ENCODE data around the gene UQCC2.

DNA sequence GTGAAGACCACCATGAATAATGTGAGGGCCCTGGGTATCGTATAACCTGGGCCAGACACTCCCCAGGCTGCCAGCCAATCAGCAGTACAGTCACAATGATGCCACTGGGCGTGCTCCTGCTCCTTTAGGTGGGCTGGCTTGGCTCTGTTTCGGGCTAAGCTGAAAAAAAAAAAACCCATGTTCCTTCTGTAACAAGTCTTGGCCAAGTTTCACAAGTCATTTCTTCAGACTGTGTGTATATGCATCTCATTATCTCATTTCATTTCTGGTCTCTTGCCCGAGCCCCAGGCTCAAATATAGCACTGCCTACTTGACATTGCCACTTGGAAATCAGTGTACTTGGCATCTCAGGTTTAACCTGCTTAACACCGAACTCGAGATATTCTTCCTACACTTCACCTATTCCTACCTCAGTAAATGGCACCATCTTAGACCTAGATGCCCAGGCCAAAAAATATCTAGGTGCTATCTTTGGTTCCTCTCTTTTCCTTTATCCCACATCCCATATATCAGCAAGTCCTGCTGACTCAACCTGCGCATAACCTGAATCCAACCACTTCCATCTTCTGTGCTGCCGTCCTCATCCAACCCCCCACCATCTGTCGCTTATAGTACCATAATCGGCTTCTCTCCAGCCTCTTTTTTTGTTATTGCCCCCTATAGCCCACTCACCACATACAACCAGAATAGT, 1.8 kb downstream of the UQCC2 start:
- TF ChIP-seq TAF1 (IDR thresholded peaks at IDR 0.05; ENCODE audit: borderline replicate concordance, insufficient read depth, low read length) (no peak), POLR2AphosphoS5 (IDR thresholded peaks at IDR 0.05; ENCODE audit: low read depth, low read length) (no peak), SIN3A (IDR thresholded peaks at IDR 0.05; ENCODE audit: borderline replicate concordance, insufficient read depth, low read length) (no peak)
